A549 (cell line): Measurements from ENCODE around the gene CELF2. TPM values are rescaled to one million over a fixed set of nuclear protein-coding genes. Genes with fewer than 3 reads are reported as not detected.

ENCODE experiments used
- ATAC-seq, 2 experiments: fragments of 200-7000 bp in 1 of 2; fragments of >200 bp in 1 of 2; cut with Nextera tagmentation in 1 of 2; cut with Tn5 transposase in 1 of 2; 3 replicates each; pipeline versions ENCODE4 v1.8.0 to v1.9.1; 2018 to 2020; ENCODE audit warnings: mild to moderate bottlenecking in 1 of 2, moderate library complexity in 1 of 2
- CTCF ChIA-PET: fragments of 300-600 bp; sonication (Branson Sonifier 250); formaldehyde crosslinking; extraction: SDS; loops from one replicate; lab custom pipeline; 2021; ENCODE audit warnings: antibody characterized with exemption, inconsistent platforms; lab: Yijun Ruan, JAX
- POLR2A ChIA-PET: fragments of 350-600 bp; formaldehyde crosslinking; extraction: SDS; loops from one replicate; lab custom pipeline; 2021; ENCODE audit warnings: antibody characterized with exemption, inconsistent platforms; lab: Yijun Ruan, JAX
- DNase-seq, 2 experiments: peaks; one replicate each; pipeline versions ENCODE4 v3.0.0 to v3.0.0-alpha.2; 2011 to 2016; ENCODE audit warnings: low read depth in 1 of 2, low spot score in 1 of 2
- FAIRE-seq: peaks from 2 replicates; lab custom pipeline; 2011; peaks lifted over from hg19 to GRCh38; lab: Jason Lieb, UNC
- H3K27ac ChIP-seq, 2 experiments: fragments of >200 bp; sonication (Bioruptor Twin); formaldehyde crosslinking; 3 replicates each; pipeline ENCODE4 v1.5.1; 2016 to 2017
- H3K4me1 ChIP-seq: fragments of >200 bp; sonication (Bioruptor Twin); formaldehyde crosslinking; 3 replicates; pipeline ENCODE4 v1.6.1; 2016
- H3K4me2 ChIP-seq: fragments of >200 bp; sonication (Bioruptor Twin); formaldehyde crosslinking; 3 replicates; pipeline ENCODE4 v1.6.1; 2016
- H3K4me3 ChIP-seq: fragments of >200 bp; sonication (Bioruptor Twin); formaldehyde crosslinking; 3 replicates; pipeline ENCODE4 v1.5.1; 2016
- H3K9me3 ChIP-seq: fragments of >200 bp; sonication (Bioruptor Twin); formaldehyde crosslinking; 3 replicates; pipeline ENCODE4 v1.6.1; 2016
- E2F6 ChIP-seq: IDR thresholded peaks from 2 replicates; pipeline ENCODE4 v1.6.1; 2012; ENCODE audit warnings: low read depth, borderline replicate concordance
- EHMT2 ChIP-seq: fragments of 200-600 bp; sonication (generic); IDR thresholded peaks from 2 replicates; pipeline ENCODE4 v1.6.1; 2016; ENCODE audit warnings: antibody characterized with exemption, low read depth, mild to moderate bottlenecking, moderate library complexity
- FOXS1 ChIP-seq: fragments of 250-450 bp; sonication (Bioruptor Pico); IDR thresholded peaks from 2 replicates; pipeline ENCODE4 v1.5.0; 2020; ENCODE audit warnings: mild to moderate bottlenecking, moderate library complexity
- HOXB13 ChIP-seq: fragments of 250-450 bp; sonication (Bioruptor Pico); IDR thresholded peaks from 2 replicates; pipeline ENCODE4 v1.5.0; 2020; ENCODE audit warnings: low read depth, mild to moderate bottlenecking, moderate library complexity
- KDM1A ChIP-seq: fragments of 200-600 bp; sonication (generic); IDR thresholded peaks from 2 replicates; pipeline ENCODE4 v1.6.1; 2016; ENCODE audit warnings: low read depth, mild to moderate bottlenecking
- NR3C1 ChIP-seq: fragments of >200 bp; sonication (Bioruptor Twin); formaldehyde crosslinking; IDR thresholded peaks from 3 replicates; pipeline ENCODE4 v1.6.1; 2017
- POLR2AphosphoS2 ChIP-seq: conservative IDR thresholded peaks from 2 replicates; pipeline ENCODE4 v1.6.1; 2012; ENCODE audit warnings: low read length, improper control_type of control experiment, inconsistent platforms
- RNF2 ChIP-seq: fragments of 200-600 bp; sonication (generic); IDR thresholded peaks from 2 replicates; pipeline ENCODE4 v1.6.1; 2016; ENCODE audit warnings: low read depth, mild to moderate bottlenecking, antibody characterized with exemption, moderate library complexity, borderline replicate concordance
- TFCP2L1 ChIP-seq: fragments of 250-450 bp; sonication (Bioruptor Pico); IDR thresholded peaks from 2 replicates; pipeline ENCODE4 v1.5.0; 2021; ENCODE audit warnings: mild to moderate bottlenecking
- TP53 ChIP-seq: fragments of 250-450 bp; sonication (Bioruptor Pico); IDR thresholded peaks from 2 replicates; pipeline ENCODE4 v1.5.0; 2021; ENCODE audit warnings: mild to moderate bottlenecking, moderate library complexity
- ZC3H11A ChIP-seq: fragments of 450-650 bp; IDR thresholded peaks from 2 replicates; pipeline ENCODE4 v1.6.1; 2014; ENCODE audit warnings: antibody characterized with exemption, mild to moderate bottlenecking
- ZNF302 ChIP-seq: fragments of 250-450 bp; sonication (Bioruptor Pico); IDR thresholded peaks from 2 replicates; pipeline ENCODE4 v1.9.0; 2021; ENCODE audit warnings: inconsistent platforms, mild to moderate bottlenecking, moderate library complexity
- WGBS: methylation state at CpG from one replicate; pipeline ENCODE4 v1.1.6; 2017; ENCODE audit errors: missing lambda C conversion rate; 5-methylcytosine and 5-hydroxymethylcytosine counted together
- polyA plus RNA-seq, 4 experiments: library from polyadenylated mRNA; depleted of rRNA in 3 of 4; stranded (reverse); fragments of >200 nt; fragmentation: RNase III in 1 of 4; extraction: RNeasy Plus Mini Kit Qiagen cat#74134 plus additional on column Dnase treatment in 1 of 4; gene quantifications; 2 replicates in 3 of 4; 3 replicates in 1 of 4; pipeline ENCODE4 v1.2.3, GENCODE V29; 2011 to 2017
- TF ChIP-seq, protein P1 (sequence below): fragments of 250-450 bp; sonication (Bioruptor Pico); IDR thresholded peaks from 2 replicates; pipeline ENCODE4 v1.5.0; 2020; ENCODE audit warnings: low read depth, mild to moderate bottlenecking, moderate library complexity
- TF ChIP-seq, protein P2 (sequence below): fragments of >200 bp; sonication (Bioruptor Twin); formaldehyde crosslinking; IDR thresholded peaks from 3 replicates; pipeline ENCODE4 v1.6.1; 2016

The CELF2 gene
- polyA plus RNA-seq, 2 of the 4 experiments (the other 2 are of a cell fraction), result 0.01 to 0.03 TPM

- H3K4me2 ChIP-seq, result no peak overlapping the region
- 35% methylated on average over 20 of the region's 25 CpGs for WGBS
- no peak for FAIRE-seq
- no peak overlapping the region for H3K4me3 ChIP-seq
- ChIA-PET POLR2A (interaction anchor here (0.5 kb wide), 1 partner anchor 613 kb away, joined by 3 read pairs; no protein-coding TSS in a partner anchor), CTCF (no interaction called here)
- H3K9me3 ChIP-seq, result no peaks in the 10 kb centered on the region
- no peak overlapping the region for H3K27ac ChIP-seq
- ATAC-seq, result no peak
- no peak for DNase-seq
- TF ChIP-seq KDM1A (no peak), TP53 (CRISPR knock-in tag) (no peak)
- TF ChIP-seq, all 56 proteins: peak for 0
- no peaks in the 10 kb centered on the region for H3K4me1 ChIP-seq
Observed at GRCh38 chr10:11242443-11243387, 225.0 kb downstream of the CELF2 start.

- WGBS, result 43% methylated on average over 12 of the region's 12 CpGs
- Histone ChIP-seq H3K4me2 (no peak overlapping the region), H3K9me3 (no peaks in the 10 kb centered on the region), H3K4me3 (no peak overlapping the region), H3K4me1 (no peaks in the 10 kb centered on the region), H3K27ac (no peak overlapping the region)
- ChIA-PET CTCF (interaction anchor here (1.6 kb wide), 1 partner anchor 27 kb away, joined by 4 read pairs; no protein-coding TSS in a partner anchor), POLR2A (no interaction called here)
- TF ChIP-seq TFCP2L1 (CRISPR knock-in tag), result no peak
- TF ChIP-seq, protein P1, sequence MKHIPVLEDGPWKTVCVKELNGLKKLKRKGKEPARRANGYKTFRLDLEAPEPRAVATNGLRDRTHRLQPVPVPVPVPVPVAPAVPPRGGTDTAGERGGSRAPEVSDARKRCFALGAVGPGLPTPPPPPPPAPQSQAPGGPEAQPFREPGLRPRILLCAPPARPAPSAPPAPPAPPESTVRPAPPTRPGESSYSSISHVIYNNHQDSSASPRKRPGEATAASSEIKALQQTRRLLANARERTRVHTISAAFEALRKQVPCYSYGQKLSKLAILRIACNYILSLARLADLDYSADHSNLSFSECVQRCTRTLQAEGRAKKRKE, result no peak
- TF ChIP-seq NR3C1, result no peak
- TF ChIP-seq POLR2AphosphoS2, result no peak
- TF ChIP-seq FOXS1 (CRISPR knock-in tag), result no peak
- FAIRE-seq (no peak), DNase-seq (no peak), ATAC-seq (no peak)
Observed at GRCh38 chr10:11243425-11244222, 226.0 kb downstream of the CELF2 start.

- POLR2A ChIA-PET, result no interaction called here
- CTCF ChIA-PET, result interaction anchor here (1.6 kb wide), 1 partner anchor 25 kb away, joined by 4 read pairs; no protein-coding TSS in a partner anchor
- 33% methylated on average over 2 of the region's 2 CpGs for WGBS
- no peak for FAIRE-seq
- no peak overlapping the region for H3K27ac ChIP-seq
- no peak for TF ChIP-seq HOXB13 (CRISPR knock-in tag)
- no peak for TF ChIP-seq RNF2
- no peak for TF ChIP-seq E2F6
- TF ChIP-seq EHMT2, result no peak
- no peak for TF ChIP-seq ZC3H11A
- TF ChIP-seq, protein P1, result no peak
- no peak for TF ChIP-seq ZNF302 (CRISPR knock-in tag)
- TF ChIP-seq, protein P2, sequence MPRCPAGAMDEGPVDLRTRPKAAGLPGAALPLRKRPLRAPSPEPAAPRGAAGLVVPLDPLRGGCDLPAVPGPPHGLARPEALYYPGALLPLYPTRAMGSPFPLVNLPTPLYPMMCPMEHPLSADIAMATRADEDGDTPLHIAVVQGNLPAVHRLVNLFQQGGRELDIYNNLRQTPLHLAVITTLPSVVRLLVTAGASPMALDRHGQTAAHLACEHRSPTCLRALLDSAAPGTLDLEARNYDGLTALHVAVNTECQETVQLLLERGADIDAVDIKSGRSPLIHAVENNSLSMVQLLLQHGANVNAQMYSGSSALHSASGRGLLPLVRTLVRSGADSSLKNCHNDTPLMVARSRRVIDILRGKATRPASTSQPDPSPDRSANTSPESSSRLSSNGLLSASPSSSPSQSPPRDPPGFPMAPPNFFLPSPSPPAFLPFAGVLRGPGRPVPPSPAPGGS, result no peak
- TF ChIP-seq POLR2AphosphoS2, result no peak
- no peak for ATAC-seq
- DNase-seq, result no peak
- H3K9me3 ChIP-seq, result no peaks in the 10 kb centered on the region
- no peaks in the 10 kb centered on the region for H3K4me1 ChIP-seq
- no peak overlapping the region for H3K4me3 ChIP-seq
- H3K4me2 ChIP-seq, result no peak overlapping the region
Observed at GRCh38 chr10:11245095-11245479, 227.4 kb downstream of the CELF2 start.
